Measurements from ENCODE around the gene NELL2.

GRCh38 chr12:44889926-44890325 lies 13.8 kb upstream of the NELL2 start:
- TF ChIP-seq CTCF (IDR thresholded peaks at IDR 0.05 in 2 of 3, conservative IDR thresholded peaks at IDR 0.05 in 1 of 3; ENCODE audit: control insufficient read depth in 2 of 3, extremely low read depth in 1 of 3, insufficient read depth in 1 of 3, low read depth in 3 of 3, low read length in 3 of 3) (no peak), MYC (IDR thresholded peaks at IDR 0.05; ENCODE audit: insufficient read depth, insufficient read length, insufficient replicate concordance, low read length, severe bottlenecking) (no peak), JUND (IDR thresholded peaks at IDR 0.05; ENCODE audit: low read depth, low read length) (no peak), HSF1 (IDR thresholded peaks at IDR 0.05; ENCODE audit: low read depth, low read length) (no peak), TCF12 (IDR thresholded peaks at IDR 0.05; ENCODE audit: low read depth, low read length) (no peak), USF2 (IDR thresholded peaks at IDR 0.05; ENCODE audit: borderline replicate concordance, low read depth, low read length) (no peak), HDAC2 (IDR thresholded peaks at IDR 0.05) (no peak)
- TF ChIP-seq, protein P1, sequence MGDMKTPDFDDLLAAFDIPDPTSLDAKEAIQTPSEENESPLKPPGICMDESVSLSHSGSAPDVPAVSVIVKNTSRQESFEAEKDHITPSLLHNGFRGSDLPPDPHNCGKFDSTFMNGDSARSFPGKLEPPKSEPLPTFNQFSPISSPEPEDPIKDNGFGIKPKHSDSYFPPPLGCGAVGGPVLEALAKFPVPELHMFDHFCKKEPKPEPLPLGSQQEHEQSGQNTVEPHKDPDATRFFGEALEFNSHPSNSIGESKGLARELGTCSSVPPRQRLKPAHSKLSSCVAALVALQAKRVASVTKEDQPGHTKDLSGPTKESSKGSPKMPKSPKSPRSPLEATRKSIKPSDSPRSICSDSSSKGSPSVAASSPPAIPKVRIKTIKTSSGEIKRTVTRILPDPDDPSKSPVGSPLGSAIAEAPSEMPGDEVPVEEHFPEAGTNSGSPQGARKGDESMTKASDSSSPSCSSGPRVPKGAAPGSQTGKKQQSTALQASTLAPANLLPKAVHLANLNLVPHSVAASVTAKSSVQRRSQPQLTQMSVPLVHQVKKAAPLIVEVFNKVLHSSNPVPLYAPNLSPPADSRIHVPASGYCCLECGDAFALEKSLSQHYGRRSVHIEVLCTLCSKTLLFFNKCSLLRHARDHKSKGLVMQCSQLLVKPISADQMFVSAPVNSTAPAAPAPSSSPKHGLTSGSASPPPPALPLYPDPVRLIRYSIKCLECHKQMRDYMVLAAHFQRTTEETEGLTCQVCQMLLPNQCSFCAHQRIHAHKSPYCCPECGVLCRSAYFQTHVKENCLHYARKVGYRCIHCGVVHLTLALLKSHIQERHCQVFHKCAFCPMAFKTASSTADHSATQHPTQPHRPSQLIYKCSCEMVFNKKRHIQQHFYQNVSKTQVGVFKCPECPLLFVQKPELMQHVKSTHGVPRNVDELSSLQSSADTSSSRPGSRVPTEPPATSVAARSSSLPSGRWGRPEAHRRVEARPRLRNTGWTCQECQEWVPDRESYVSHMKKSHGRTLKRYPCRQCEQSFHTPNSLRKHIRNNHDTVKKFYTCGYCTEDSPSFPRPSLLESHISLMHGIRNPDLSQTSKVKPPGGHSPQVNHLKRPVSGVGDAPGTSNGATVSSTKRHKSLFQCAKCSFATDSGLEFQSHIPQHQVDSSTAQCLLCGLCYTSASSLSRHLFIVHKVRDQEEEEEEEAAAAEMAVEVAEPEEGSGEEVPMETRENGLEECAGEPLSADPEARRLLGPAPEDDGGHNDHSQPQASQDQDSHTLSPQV (IDR thresholded peaks at IDR 0.05) = no peak
